GM18499 (cell line): ENCODE results near the gene AKAP6.

Source experiments
- ATAC-seq: cut with Tn5 transposase; IDR thresholded peaks from one replicate; pipeline ENCODE4 v1.9.1; 2021; ENCODE audit warnings: moderate number of reproducible peaks; ENCODE audit not compliant: insufficient read depth, unreplicated experiment

The AKAP6 gene

GRCh38 chr14:32329690-32330285 is 690 bp downstream of the AKAP6 start:
- ATAC-seq, result no peak

- no peak for ATAC-seq
Observed at GRCh38 chr14:32330351-32331111, 1.4 kb downstream of the AKAP6 start.

GRCh38 chr14:32331206-32331605 is 2.1 kb downstream of the AKAP6 start:
- ATAC-seq, result no peak

- ATAC-seq, result no peak
Observed at GRCh38 chr14:32332415-32333316, 3.6 kb downstream of the AKAP6 start.

- no peak for ATAC-seq
Observed at GRCh38 chr14:32336702-32337101, 7.6 kb downstream of the AKAP6 start.

GRCh38 chr14:32337759-32338158 is 8.7 kb downstream of the AKAP6 start:
- no peak for ATAC-seq

GRCh38 chr14:32339188-32339587 is 10.1 kb downstream of the AKAP6 start:
- no peak for ATAC-seq

- ATAC-seq, result no peak
Observed at GRCh38 chr14:32341947-32342846, 13.1 kb downstream of the AKAP6 start.

GRCh38 chr14:32342847-32343194 is 13.7 kb downstream of the AKAP6 start:
- no peak for ATAC-seq

- no peak for ATAC-seq
Observed at GRCh38 chr14:32343926-32344430, 14.9 kb downstream of the AKAP6 start.

GRCh38 chr14:32345311-32345791 is 16.3 kb downstream of the AKAP6 start:
- no peak for ATAC-seq

- no peak for ATAC-seq
Observed at GRCh38 chr14:32349322-32349721, 20.2 kb downstream of the AKAP6 start.

- ATAC-seq, result peak; percentile 99
Observed at GRCh38 chr14:32350020-32350419, 20.9 kb downstream of the AKAP6 start.

- ATAC-seq, result no peak
Observed at GRCh38 chr14:32352631-32353030, 23.5 kb downstream of the AKAP6 start.

GRCh38 chr14:32354716-32355115 is 25.6 kb downstream of the AKAP6 start:
- no peak for ATAC-seq

GRCh38 chr14:32358781-32359180 is 29.7 kb downstream of the AKAP6 start:
- ATAC-seq, result no peak

GRCh38 chr14:32361674-32362073 is 32.6 kb downstream of the AKAP6 start:
- ATAC-seq, result no peak

- ATAC-seq, result no peak
Observed at GRCh38 chr14:32363761-32364160, 34.7 kb downstream of the AKAP6 start.

- no peak for ATAC-seq
Observed at GRCh38 chr14:32364941-32365340, 35.8 kb downstream of the AKAP6 start.
